Nephron (organoid): ENCODE data around the gene TPH2.

Experiments
- H3K27ac Mint-ChIP-seq, 3 experiments: 2 replicates each; pipeline ENCODE4 v1.8.0; 2020; ENCODE audit warnings: mixed read lengths in 3 of 3, mild to moderate bottlenecking in 2 of 3, moderate library complexity in 1 of 3
- H3K27me3 Mint-ChIP-seq: 2 replicates; pipeline ENCODE4 v1.8.0; 2021; ENCODE audit warnings: low read depth, mild to moderate bottlenecking, moderate library complexity, mixed read lengths
- H3K36me3 Mint-ChIP-seq: 2 replicates; pipeline ENCODE4 v1.8.0; 2020; ENCODE audit warnings: low read depth, mixed read lengths
- H3K4me1 Mint-ChIP-seq: 2 replicates; pipeline ENCODE4 v1.8.0; 2020; ENCODE audit warnings: mixed read lengths
- H3K4me3 Mint-ChIP-seq, 3 experiments: 2 replicates each; pipeline ENCODE4 v1.8.0; 2020; ENCODE audit warnings: mild to moderate bottlenecking in 3 of 3, mixed read lengths in 3 of 3, moderate library complexity in 2 of 3
- H3K9me3 Mint-ChIP-seq: 2 replicates; pipeline ENCODE4 v1.8.0; 2020; ENCODE audit warnings: mixed read lengths
- CTCF ChIP-seq, 3 experiments: fragments of 200-600 bp; sonication (generic); IDR thresholded peaks; one replicate each; pipeline ENCODE4 v1.5.0; 2021; ENCODE audit warnings: antibody characterized with exemption in 3 of 3; ENCODE audit not compliant: unreplicated experiment in 3 of 3

TPH2 gene

GRCh38 chr12:72057330-72057914, 118.8 kb downstream of the TPH2 start:
- H3K4me1 Mint-ChIP-seq: peaks cover 3% of the 10 kb centered on the region
- no peak for TF ChIP-seq CTCF (IDR thresholded peaks at IDR 0.05; ENCODE audit: unreplicated experiment in 3 of 3)
- H3K27me3 Mint-ChIP-seq: no peaks in the 10 kb centered on the region
- peaks cover 2% of the 10 kb centered on the region for H3K9me3 Mint-ChIP-seq
- H3K36me3 Mint-ChIP-seq: no peaks in the 10 kb centered on the region
- H3K4me3 Mint-ChIP-seq: no peak overlapping the region
- H3K27ac Mint-ChIP-seq: no peak overlapping the region

GRCh38 chr12:72063073-72063472, 124.4 kb downstream of the TPH2 start:
- Mint-ChIP-seq H3K27me3 (no peaks in the 10 kb centered on the region), H3K9me3 (peaks cover 6% of the 10 kb centered on the region), H3K27ac (no peak overlapping the region), H3K36me3 (no peaks in the 10 kb centered on the region), H3K4me1 (no peaks in the 10 kb centered on the region), H3K4me3 (no peak overlapping the region)
- TF ChIP-seq CTCF (IDR thresholded peaks at IDR 0.05; ENCODE audit: unreplicated experiment in 3 of 3): no peak

- H3K27me3 Mint-ChIP-seq: no peaks in the 10 kb centered on the region
- H3K36me3 Mint-ChIP-seq: peaks cover 4% of the 10 kb centered on the region
- TF ChIP-seq CTCF (IDR thresholded peaks at IDR 0.05; ENCODE audit: unreplicated experiment in 3 of 3): no peak
These were observed 132.4 kb downstream of the TPH2 start for GRCh38 chr12:72071030-72071429.

GRCh38 chr12:72072592-72073212, 134.1 kb downstream of the TPH2 start:
- TF ChIP-seq CTCF (IDR thresholded peaks at IDR 0.05; ENCODE audit: unreplicated experiment in 3 of 3): no peak
- H3K27ac Mint-ChIP-seq: peak overlapping the region; percentile 6 to 67 (median 65)
- no peaks in the 10 kb centered on the region for H3K27me3 Mint-ChIP-seq
- H3K36me3 Mint-ChIP-seq: peaks cover 4% of the 10 kb centered on the region
- H3K4me1 Mint-ChIP-seq: peaks cover 11% of the 10 kb centered on the region
- peaks cover 11% of the 10 kb centered on the region for H3K9me3 Mint-ChIP-seq
- no peak overlapping the region for H3K4me3 Mint-ChIP-seq

More at GRCh38 chr12:72071030-72071429, 132.4 kb downstream of the TPH2 start:
- no peak overlapping the region for H3K27ac Mint-ChIP-seq
- peaks cover 11% of the 10 kb centered on the region for H3K4me1 Mint-ChIP-seq
- H3K9me3 Mint-ChIP-seq: peaks cover 11% of the 10 kb centered on the region
- H3K4me3 Mint-ChIP-seq: no peak overlapping the region

- H3K27ac Mint-ChIP-seq: no peak overlapping the region
- no peak for TF ChIP-seq CTCF (IDR thresholded peaks at IDR 0.05; ENCODE audit: unreplicated experiment in 3 of 3)
- H3K4me1 Mint-ChIP-seq: peaks cover 11% of the 10 kb centered on the region
- peaks cover 11% of the 10 kb centered on the region for H3K9me3 Mint-ChIP-seq
- no peak overlapping the region for H3K4me3 Mint-ChIP-seq
- H3K27me3 Mint-ChIP-seq: no peaks in the 10 kb centered on the region
- H3K36me3 Mint-ChIP-seq: peaks cover 4% of the 10 kb centered on the region
These were observed 135.4 kb downstream of the TPH2 start for GRCh38 chr12:72074065-72074464.

GRCh38 chr12:72074956-72075355, 136.3 kb downstream of the TPH2 start:
- Mint-ChIP-seq H3K27me3 (no peaks in the 10 kb centered on the region), H3K4me1 (peaks cover 11% of the 10 kb centered on the region), H3K9me3 (peaks cover 14% of the 10 kb centered on the region), H3K27ac (no peak overlapping the region), H3K4me3 (no peak overlapping the region), H3K36me3 (peaks cover 4% of the 10 kb centered on the region)
- TF ChIP-seq CTCF (IDR thresholded peaks at IDR 0.05; ENCODE audit: unreplicated experiment in 3 of 3): no peak
